Renal cortical epithelial cell (primary cell): Measurements from ENCODE around the gene KRTAP16-1. TPM values are rescaled to one million over a fixed set of nuclear protein-coding genes. Genes with fewer than 3 reads are reported as not detected.

Experiments used
- total RNA-seq: library from RNA; depleted of rRNA; stranded (reverse); fragments of >200 nt; gene quantifications from 2 replicates; pipeline ENCODE4 v1.2.3, GENCODE V29; 2014

The KRTAP16-1 gene
- total RNA-seq, 1 donor from 2014 or later: not detected

Other genes starting within 250 kb of the KRTAP16-1 start
- 0.55 and 5.9 TPM in 2 replicates for gene KRTAP2-3, start 249.2 kb downstream of the KRTAP16-1 start, total RNA-seq
- gene KRTAP2-4, start 243.4 kb downstream of the KRTAP16-1 start, total RNA-seq: not detected in 2 replicates
- gene KRTAP4-7, start 225.2 kb downstream of the KRTAP16-1 start, total RNA-seq: not detected in 2 replicates
- not detected in 2 replicates for gene KRTAP4-8, start 211.2 kb downstream of the KRTAP16-1 start, total RNA-seq
- gene KRTAP4-16, start 207.1 kb downstream of the KRTAP16-1 start, total RNA-seq: not detected in 2 replicates
- not detected in 2 replicates for gene KRTAP4-9, start 203.9 kb downstream of the KRTAP16-1 start, total RNA-seq
- gene KRTAP4-11, start 190.9 kb downstream of the KRTAP16-1 start, total RNA-seq: not detected in 2 replicates
- not detected in 2 replicates for gene KRTAP4-12, start 185.1 kb downstream of the KRTAP16-1 start, total RNA-seq
- not detected in 2 replicates for gene KRTAP4-6, start 168.8 kb downstream of the KRTAP16-1 start, total RNA-seq
- not detected in 2 replicates for gene KRTAP4-5, start 159.5 kb downstream of the KRTAP16-1 start, total RNA-seq
- gene KRTAP4-4, start 148.6 kb downstream of the KRTAP16-1 start, total RNA-seq: not detected in 2 replicates
- gene KRTAP4-3, start 141.1 kb downstream of the KRTAP16-1 start, total RNA-seq: not detected in 2 replicates
- gene KRTAP4-2, start 131.1 kb downstream of the KRTAP16-1 start, total RNA-seq: not detected in 2 replicates
- gene KRTAP4-1, start 124.4 kb downstream of the KRTAP16-1 start, total RNA-seq: not detected in 2 replicates
- gene KRTAP9-1, start 119.4 kb downstream of the KRTAP16-1 start, total RNA-seq: not detected in 2 replicates
- not detected in 2 replicates for gene KRTAP9-2, start 82.7 kb downstream of the KRTAP16-1 start, total RNA-seq
- not detected in 2 replicates for gene KRTAP9-3, start 76.9 kb downstream of the KRTAP16-1 start, total RNA-seq
- gene KRTAP9-8, start 71.3 kb downstream of the KRTAP16-1 start, total RNA-seq: not detected in 2 replicates
- gene KRTAP9-4, start 59.6 kb downstream of the KRTAP16-1 start, total RNA-seq: not detected in 2 replicates
- not detected in 2 replicates for gene KRTAP9-9, start 53.9 kb downstream of the KRTAP16-1 start, total RNA-seq
- not detected in 2 replicates for gene KRTAP9-6, start 43.9 kb downstream of the KRTAP16-1 start, total RNA-seq
- not detected in 2 replicates for gene KRTAP9-7, start 33.6 kb downstream of the KRTAP16-1 start, total RNA-seq
- not detected in 2 replicates for gene KRTAP29-1, start 6.5 kb downstream of the KRTAP16-1 start, total RNA-seq
- not detected in 2 replicates for gene KRTAP17-1, start 6.4 kb upstream of the KRTAP16-1 start, total RNA-seq
- not detected in 2 replicates for gene KRT33A, start 41.5 kb upstream of the KRTAP16-1 start, total RNA-seq
- gene KRT33B, start 60.5 kb upstream of the KRTAP16-1 start, total RNA-seq: not detected in 2 replicates
- 0.05 and 26.4 TPM in 2 replicates for gene KRT34, start 73.0 kb upstream of the KRTAP16-1 start, total RNA-seq
- gene KRT31, start 88.3 kb upstream of the KRTAP16-1 start, total RNA-seq: not detected in 2 replicates
- gene KRT37, start 115.3 kb upstream of the KRTAP16-1 start, total RNA-seq: not detected in 2 replicates
- gene KRT38, start 131.7 kb upstream of the KRTAP16-1 start, total RNA-seq: not detected in 2 replicates
- gene KRT32, start 158.1 kb upstream of the KRTAP16-1 start, total RNA-seq: not detected in 2 replicates
- not detected in 2 replicates for gene KRT35, start 171.8 kb upstream of the KRTAP16-1 start, total RNA-seq
- not detected in 2 replicates for gene KRT36, start 180.6 kb upstream of the KRTAP16-1 start, total RNA-seq
- gene KRT13, start 196.3 kb upstream of the KRTAP16-1 start, total RNA-seq: not detected in 2 replicates
- gene KRT15, start 209.6 kb upstream of the KRTAP16-1 start, total RNA-seq: 0.99 and 2.8 TPM in 2 replicates
- 844 and 5,183 TPM in 2 replicates for gene KRT19, start 219.0 kb upstream of the KRTAP16-1 start, total RNA-seq